ENCODE results near the gene PPIG. TPM values are rescaled to one million over a fixed set of nuclear protein-coding genes. Genes with fewer than 3 reads are reported as not detected.
"Not testable (repeated sequence)": the region's sequence is repeated elsewhere in the genome, so short reads cannot be mapped to it uniquely, and the experiment has no call there.

Gene PPIG
- total RNA-seq, 6 experiments from 2014 or later, result 36.5 to 40.3 (median 38.3) TPM

DNA sequence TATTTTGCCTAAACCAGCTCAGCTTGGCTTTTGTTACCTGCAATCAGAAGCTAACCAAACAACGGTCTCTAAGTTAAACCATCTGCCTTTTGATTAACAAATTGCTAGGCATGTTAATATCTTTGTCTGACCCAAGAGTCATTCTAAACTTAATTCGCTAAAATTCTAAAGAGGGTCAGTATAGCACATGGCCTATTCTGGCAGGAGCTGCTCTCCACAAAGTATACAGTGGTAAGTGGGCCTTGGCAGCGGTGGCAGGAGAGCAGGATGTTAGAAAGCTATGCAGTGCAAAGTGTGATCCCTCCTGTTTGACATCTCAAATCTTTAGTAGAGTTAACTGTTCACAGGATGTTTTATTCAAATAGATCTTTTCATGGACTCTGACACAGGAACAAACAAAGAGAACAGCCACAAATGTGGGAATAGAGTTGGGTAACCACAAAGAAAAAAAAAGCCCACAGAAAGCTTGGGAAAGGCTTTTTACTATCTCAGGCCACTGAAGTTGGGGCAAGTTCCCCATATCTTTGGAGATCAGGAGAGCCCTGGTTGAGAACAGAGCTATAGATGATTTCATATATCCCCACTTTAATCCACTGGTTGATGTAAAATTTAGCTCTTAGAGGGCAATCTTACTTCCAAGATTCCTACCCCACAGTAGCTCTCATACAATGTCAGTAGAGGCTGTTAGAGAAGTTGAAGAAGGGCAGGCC, 99.4 kb downstream of the PPIG start:
- Mint-ChIP-seq H3K9me3 (peaks cover 5% of the 10 kb centered on the region; the same call in 1 of the 2 replicates), H3K4me3 (no peak overlapping the region), H3K27me3 (ENCODE audit: insufficient read depth) (peaks cover under 1% of the 10 kb centered on the region; the same call in 1 of the 2 replicates), H3K36me3 (ENCODE audit: low read depth) (no peaks in the 10 kb centered on the region), H3K4me1 (ENCODE audit: low read depth) (no peaks in the 10 kb centered on the region), H3K27ac (no peak overlapping the region)
- DNase-seq, result no peak
- TF ChIP-seq, protein P1, sequence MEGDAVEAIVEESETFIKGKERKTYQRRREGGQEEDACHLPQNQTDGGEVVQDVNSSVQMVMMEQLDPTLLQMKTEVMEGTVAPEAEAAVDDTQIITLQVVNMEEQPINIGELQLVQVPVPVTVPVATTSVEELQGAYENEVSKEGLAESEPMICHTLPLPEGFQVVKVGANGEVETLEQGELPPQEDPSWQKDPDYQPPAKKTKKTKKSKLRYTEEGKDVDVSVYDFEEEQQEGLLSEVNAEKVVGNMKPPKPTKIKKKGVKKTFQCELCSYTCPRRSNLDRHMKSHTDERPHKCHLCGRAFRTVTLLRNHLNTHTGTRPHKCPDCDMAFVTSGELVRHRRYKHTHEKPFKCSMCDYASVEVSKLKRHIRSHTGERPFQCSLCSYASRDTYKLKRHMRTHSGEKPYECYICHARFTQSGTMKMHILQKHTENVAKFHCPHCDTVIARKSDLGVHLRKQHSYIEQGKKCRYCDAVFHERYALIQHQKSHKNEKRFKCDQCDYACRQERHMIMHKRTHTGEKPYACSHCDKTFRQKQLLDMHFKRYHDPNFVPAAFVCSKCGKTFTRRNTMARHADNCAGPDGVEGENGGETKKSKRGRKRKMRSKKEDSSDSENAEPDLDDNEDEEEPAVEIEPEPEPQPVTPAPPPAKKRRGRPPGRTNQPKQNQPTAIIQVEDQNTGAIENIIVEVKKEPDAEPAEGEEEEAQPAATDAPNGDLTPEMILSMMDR (IDR thresholded peaks at IDR 0.05), result no peak

DNA sequence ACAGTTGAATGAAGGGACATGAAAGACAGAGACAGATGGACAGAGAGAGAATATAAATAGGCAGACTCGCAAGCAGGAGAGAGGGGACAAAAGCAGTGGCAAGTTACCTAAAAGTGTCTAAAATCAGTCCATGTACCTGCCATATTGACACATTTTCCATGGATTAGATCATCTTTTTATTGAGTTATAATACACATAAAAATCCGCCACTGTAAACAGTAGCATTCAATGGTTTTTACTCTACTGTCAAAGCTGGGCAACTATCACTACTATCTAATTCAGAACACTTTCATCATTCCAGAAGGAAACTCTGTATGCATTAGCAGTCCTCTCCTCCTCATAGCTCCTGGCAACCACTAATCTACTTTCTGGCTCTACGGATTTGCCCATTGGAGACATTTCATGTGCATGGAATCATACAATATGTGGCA, 100.0 kb downstream of the PPIG start:
- peaks cover 8% of the 10 kb centered on the region; the same call in 1 of the 2 replicates for H3K9me3 Mint-ChIP-seq
- TF ChIP-seq, protein P1 (IDR thresholded peaks at IDR 0.05), result no peak
- no peak overlapping the region for H3K4me3 Mint-ChIP-seq
- no peaks in the 10 kb centered on the region for H3K36me3 Mint-ChIP-seq (ENCODE audit: low read depth)
- no peak overlapping the region for H3K27ac Mint-ChIP-seq
- no peaks in the 10 kb centered on the region for H3K4me1 Mint-ChIP-seq (ENCODE audit: low read depth)
- no peak for DNase-seq
- peaks cover 4% of the 10 kb centered on the region for H3K27me3 Mint-ChIP-seq (ENCODE audit: insufficient read depth)

DNA sequence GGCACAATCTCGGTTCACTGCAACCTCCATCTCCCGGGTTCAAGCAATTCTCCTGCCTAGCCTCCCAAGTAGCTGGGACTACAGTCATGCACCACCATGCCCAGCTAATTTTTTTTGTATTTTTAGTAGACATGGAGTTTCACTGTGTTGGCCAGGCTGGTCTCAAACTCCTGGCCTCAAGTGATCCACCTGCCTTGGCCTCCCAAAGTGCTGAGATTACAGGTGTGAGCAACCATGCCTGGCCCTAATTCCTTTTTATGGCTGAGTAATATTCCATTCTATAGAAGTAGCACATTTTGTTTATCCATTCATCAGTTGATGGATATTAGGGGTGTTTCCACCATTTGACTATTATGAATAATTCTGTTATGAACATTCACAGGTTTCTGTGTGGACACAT, 100.6 kb downstream of the PPIG start:
- H3K4me3 Mint-ChIP-seq; H3K9me3 Mint-ChIP-seq; H3K36me3 Mint-ChIP-seq (ENCODE audit: low read depth); DNase-seq; H3K27ac Mint-ChIP-seq; H3K4me1 Mint-ChIP-seq (ENCODE audit: low read depth); H3K27me3 Mint-ChIP-seq (ENCODE audit: insufficient read depth): not testable (repeated sequence)

DNA sequence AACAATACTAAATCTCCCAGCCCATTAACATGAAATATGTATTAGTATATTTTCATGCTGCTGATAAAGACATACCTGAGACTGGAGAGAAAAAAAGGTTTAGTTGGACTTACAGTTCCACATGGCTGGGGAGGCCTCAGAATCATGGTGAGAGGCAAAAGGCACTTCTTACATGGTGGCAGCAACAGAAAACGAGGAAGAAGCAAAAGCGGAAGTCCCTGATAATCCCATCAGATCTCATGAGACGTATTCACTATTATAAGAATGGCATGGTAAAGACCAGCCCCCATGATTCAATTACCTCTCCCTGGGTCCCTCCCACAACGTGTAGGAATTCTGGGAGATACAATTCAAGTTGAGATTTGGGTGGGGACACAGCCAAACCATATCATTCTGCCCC, 102.7 kb downstream of the PPIG start:
- H3K36me3 Mint-ChIP-seq (ENCODE audit: low read depth); DNase-seq; H3K4me3 Mint-ChIP-seq; H3K27me3 Mint-ChIP-seq (ENCODE audit: insufficient read depth); H3K27ac Mint-ChIP-seq; H3K4me1 Mint-ChIP-seq (ENCODE audit: low read depth): not testable (repeated sequence)
- peaks cover 13% of the 10 kb centered on the region; the same call in 1 of the 2 replicates for H3K9me3 Mint-ChIP-seq

DNA sequence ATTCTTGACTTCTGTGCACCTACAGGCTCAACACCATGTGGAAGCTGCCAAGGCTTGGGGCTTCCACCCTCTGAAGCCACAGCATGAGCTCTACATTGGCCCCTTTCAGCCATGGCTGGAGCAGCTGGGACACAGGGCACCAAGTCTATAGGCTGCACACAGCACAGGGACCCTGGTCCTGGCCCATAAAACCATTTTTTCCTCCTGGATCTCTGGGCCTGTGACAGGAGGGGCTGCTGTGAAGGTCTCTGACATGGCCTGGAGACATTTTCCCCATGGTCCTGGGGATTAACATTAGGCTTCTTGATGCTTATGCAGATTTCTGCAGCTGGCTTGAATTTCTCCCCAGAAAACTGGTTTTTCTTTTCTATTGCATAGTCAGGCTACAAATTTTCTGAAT, 103.8 kb downstream of the PPIG start:
- not testable (repeated sequence) for H3K4me3 Mint-ChIP-seq; H3K27ac Mint-ChIP-seq; H3K4me1 Mint-ChIP-seq (ENCODE audit: low read depth); DNase-seq; H3K36me3 Mint-ChIP-seq (ENCODE audit: low read depth)
- H3K9me3 Mint-ChIP-seq, result peaks cover 13% of the 10 kb centered on the region; the same call in 1 of the 2 replicates
- peaks cover 12% of the 10 kb centered on the region for H3K27me3 Mint-ChIP-seq (ENCODE audit: insufficient read depth)

DNA sequence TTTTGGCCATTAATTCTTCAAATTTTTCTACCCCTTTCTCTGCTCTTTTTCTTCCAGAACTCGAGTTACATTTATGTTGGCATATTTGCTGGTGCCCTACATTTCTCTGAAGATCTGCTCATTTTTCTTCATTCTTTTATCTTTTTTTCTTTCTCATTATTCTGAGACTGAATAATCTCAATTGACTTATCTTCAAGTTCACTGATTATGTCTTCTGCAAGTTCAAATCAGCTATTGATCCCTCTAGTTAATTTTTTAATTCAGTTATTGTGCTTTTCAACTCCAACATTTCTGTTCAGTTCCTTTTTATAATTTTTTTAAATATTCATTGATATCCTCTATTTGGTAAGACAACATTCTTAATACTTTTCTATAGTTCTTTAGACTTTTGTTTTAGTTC, 106.8 kb downstream of the PPIG start:
- Mint-ChIP-seq H3K9me3 (peaks cover 13% of the 10 kb centered on the region; the same call in 1 of the 2 replicates), H3K4me1 (ENCODE audit: low read depth) (peaks cover 15% of the 10 kb centered on the region), H3K27me3 (ENCODE audit: insufficient read depth) (peaks cover 12% of the 10 kb centered on the region), H3K36me3 (ENCODE audit: low read depth) (peaks cover 5% of the 10 kb centered on the region; the same call in 1 of the 2 replicates), H3K27ac (no peak overlapping the region), H3K4me3 (no peak overlapping the region)
- TF ChIP-seq, protein P1 (IDR thresholded peaks at IDR 0.05), result no peak
- DNase-seq, result no peak

Other genes starting within 250 kb of the PPIG start
- not detected for gene LRP2, start 221.8 kb upstream of the PPIG start, total RNA-seq (2021; fragmentation: NEBNext Ultra II Directional; extraction: Animal tissue kit (Norgen Biotek cat#: 25700))
- gene BBS5, start 104.9 kb upstream of the PPIG start, total RNA-seq (2021; fragmentation: NEBNext Ultra II Directional; extraction: Animal tissue kit (Norgen Biotek cat#: 25700)), result 1 to 10 TPM; 4.8 to 7.0 (median 6.0) TPM
- under 1 TPM in 5 of 6 experiments, not detected in 1; 0.09 to 0.31 (median 0.20) TPM for gene KLHL41, start 74.6 kb upstream of the PPIG start, total RNA-seq (2021; fragmentation: NEBNext Ultra II Directional; extraction: Animal tissue kit (Norgen Biotek cat#: 25700))
- 10 to 100 TPM; 15.3 to 20.4 (median 17.2) TPM for gene FASTKD1, start 10.5 kb upstream of the PPIG start, total RNA-seq (2021; fragmentation: NEBNext Ultra II Directional; extraction: Animal tissue kit (Norgen Biotek cat#: 25700))
- gene CFAP210, start 110.1 kb downstream of the PPIG start, total RNA-seq (2021; fragmentation: NEBNext Ultra II Directional; extraction: Animal tissue kit (Norgen Biotek cat#: 25700)), result under 1 TPM in 4 of 6 experiments, not detected in 2; 0.10 to 0.19 (median 0.13) TPM
- 1 to 10 TPM; 1.6 to 2.6 (median 2.0) TPM for gene PHOSPHO2, start 110.1 kb downstream of the PPIG start, total RNA-seq (2021; fragmentation: NEBNext Ultra II Directional; extraction: Animal tissue kit (Norgen Biotek cat#: 25700))
- 1 to 10 TPM in 4 of 6 experiments, under 1 TPM in 2; 0.79 to 2.5 (median 1.3) TPM for gene KLHL23, start 149.5 kb downstream of the PPIG start, total RNA-seq (2021; fragmentation: NEBNext Ultra II Directional; extraction: Animal tissue kit (Norgen Biotek cat#: 25700))
- 100 to 1,000 TPM; 141 to 176 (median 160) TPM for gene SSB, start 214.5 kb downstream of the PPIG start, total RNA-seq (2021; fragmentation: NEBNext Ultra II Directional; extraction: Animal tissue kit (Norgen Biotek cat#: 25700))
- 10 to 100 TPM; 56.8 to 77.7 (median 65.7) TPM for gene METTL5, start 240.6 kb downstream of the PPIG start, total RNA-seq (2021; fragmentation: NEBNext Ultra II Directional; extraction: Animal tissue kit (Norgen Biotek cat#: 25700))
- 10 to 100 TPM; 30.1 to 46.3 (median 40.5) TPM for gene UBR3, start 243.1 kb downstream of the PPIG start, total RNA-seq (2021; fragmentation: NEBNext Ultra II Directional; extraction: Animal tissue kit (Norgen Biotek cat#: 25700))

Data from HFFc6 (cell line).